Activated CD8-positive, alpha-beta memory T cell treated with anti-CD3 and anti-CD28 coated beads, Interleukin-2, amount 50 U/mL, for 1 hour (primary cell): ENCODE measurements around the gene ARMC2.
"Not testable (repeated sequence)": the region's sequence is repeated elsewhere in the genome, so short reads cannot be mapped to it uniquely, and the experiment has no call there.

Source experiments
- DNase-seq: peaks from one replicate; pipeline ENCODE4 v3.0.0-alpha.2; 2020; ENCODE audit errors: extremely low read depth

ARMC2 gene, protein sequence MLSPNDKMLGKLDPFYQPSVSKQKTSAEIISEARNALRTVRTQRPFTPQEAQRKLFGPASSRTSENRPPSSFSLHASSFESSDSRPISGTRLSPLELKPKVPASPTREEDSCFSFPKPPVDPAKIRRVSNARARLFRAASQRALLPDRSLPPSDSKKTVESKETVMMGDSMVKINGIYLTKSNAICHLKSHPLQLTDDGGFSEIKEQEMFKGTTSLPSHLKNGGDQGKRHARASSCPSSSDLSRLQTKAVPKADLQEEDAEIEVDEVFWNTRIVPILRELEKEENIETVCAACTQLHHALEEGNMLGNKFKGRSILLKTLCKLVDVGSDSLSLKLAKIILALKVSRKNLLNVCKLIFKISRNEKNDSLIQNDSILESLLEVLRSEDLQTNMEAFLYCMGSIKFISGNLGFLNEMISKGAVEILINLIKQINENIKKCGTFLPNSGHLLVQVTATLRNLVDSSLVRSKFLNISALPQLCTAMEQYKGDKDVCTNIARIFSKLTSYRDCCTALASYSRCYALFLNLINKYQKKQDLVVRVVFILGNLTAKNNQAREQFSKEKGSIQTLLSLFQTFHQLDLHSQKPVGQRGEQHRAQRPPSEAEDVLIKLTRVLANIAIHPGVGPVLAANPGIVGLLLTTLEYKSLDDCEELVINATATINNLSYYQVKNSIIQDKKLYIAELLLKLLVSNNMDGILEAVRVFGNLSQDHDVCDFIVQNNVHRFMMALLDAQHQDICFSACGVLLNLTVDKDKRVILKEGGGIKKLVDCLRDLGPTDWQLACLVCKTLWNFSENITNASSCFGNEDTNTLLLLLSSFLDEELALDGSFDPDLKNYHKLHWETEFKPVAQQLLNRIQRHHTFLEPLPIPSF

DNA sequence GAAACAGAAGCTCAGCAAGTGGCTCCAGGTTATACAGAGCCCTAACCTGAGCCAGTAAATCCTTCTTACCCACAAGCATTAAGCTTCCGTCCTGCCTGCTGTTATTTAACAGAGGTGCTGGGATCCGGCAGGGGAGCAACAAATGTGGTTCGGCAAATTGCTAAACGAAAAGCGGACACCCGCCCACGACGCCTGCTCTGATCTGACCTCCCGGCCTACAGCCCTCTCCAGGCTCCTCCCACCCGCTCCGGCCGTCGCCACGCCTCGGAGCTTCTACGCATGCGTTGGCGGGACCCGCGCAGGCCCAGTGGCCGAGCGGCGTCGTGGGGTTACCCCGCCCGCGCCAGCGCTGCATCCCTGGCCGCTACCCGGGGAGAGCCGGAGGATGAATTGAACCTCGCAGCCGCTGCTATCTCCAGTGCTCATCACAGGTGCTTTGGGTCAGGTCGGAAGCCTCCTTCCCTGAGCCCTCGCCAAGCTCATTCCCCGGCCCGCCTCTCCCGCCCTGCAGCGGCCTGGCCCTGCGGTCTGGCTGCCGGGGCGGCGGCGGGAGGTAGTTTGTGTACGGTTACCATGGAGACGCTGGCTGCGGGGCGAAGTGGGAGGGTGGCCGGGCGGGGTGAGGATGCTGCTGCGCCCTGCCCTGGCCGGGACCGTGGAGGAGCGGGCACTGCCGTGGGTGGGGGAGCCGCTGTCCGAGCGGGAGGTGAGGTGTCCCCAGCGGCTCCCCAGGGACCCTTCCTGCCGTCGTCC, at the start of gene ARMC2:
ARMC2 (plus strand) TSS at position 307 of the 753 bp plus-strand sequence. CDS start 5,846 bp downstream, outside the sequence.
- DNase-seq = peak; percentile 72

DNA sequence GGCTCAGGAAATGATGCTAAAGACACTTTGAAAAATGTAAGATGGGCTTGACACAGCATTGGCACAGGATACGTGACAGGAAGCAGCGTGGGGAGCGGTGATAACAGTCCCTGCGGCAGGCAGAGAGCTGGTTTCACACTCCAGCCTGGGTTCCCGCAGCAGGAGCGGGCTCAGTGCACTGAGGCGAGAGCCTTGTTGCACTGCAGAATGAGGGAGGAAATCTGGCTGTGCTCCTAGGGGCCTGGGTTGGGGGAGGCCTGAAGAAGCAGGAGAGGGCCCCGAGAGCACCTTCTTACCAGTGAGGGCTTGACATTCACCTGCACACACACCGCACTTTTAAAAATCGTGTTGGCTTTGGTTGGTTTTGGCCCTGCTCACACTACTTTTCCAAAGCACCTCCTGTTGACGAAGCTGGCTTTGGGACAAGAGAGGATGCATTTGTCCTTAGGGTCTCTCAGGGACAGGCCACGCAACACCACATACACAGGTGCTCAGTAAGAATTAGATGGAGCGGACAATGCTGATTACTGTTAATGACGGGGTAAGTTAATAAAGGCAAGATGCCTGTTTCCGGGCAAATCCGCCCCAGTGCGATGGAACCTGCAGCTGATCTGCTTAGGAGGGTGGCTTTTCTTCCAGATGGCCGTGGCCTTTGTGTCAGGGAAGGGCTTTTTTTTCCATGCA, 49.4 kb upstream of the ARMC2 start:
- DNase-seq = no peak

DNA sequence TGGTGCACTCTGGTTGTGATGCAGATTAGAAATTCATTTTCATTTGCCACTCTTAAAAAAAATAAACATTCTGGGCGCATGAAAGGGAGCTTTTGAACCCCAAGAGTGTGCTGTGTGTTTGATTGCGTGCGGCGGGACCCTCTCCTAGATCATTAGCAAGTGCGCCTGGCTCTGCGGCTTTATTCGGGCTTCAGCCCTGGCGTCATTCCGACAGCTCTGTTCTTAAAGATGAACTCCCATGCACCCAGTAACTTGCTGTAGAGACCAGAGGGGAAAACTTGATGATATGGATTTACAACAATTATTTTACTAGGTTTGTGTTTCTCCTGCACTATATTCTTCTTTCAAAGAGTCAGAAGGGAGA, 48.9 kb upstream of the ARMC2 start:
- DNase-seq = no peak

DNA sequence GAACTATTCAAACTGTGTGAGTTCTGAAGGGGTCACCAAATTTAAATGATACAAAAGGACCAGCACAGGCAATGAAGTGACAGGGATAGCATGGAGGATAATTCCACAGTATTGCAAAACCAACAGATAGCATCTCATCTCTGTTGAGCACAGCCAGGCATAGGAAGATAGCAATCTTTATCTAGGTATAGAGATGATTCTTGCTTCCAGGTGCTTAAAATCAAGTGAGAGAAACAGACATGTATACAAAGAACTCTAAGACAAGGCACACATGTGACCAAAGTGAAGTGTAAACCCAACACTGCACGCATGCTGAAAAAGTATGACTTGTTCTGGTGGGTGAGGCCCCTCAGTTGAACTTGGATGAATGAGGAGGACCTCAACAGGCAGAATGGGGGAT, 48.4 kb upstream of the ARMC2 start:
- no peak for DNase-seq

DNA sequence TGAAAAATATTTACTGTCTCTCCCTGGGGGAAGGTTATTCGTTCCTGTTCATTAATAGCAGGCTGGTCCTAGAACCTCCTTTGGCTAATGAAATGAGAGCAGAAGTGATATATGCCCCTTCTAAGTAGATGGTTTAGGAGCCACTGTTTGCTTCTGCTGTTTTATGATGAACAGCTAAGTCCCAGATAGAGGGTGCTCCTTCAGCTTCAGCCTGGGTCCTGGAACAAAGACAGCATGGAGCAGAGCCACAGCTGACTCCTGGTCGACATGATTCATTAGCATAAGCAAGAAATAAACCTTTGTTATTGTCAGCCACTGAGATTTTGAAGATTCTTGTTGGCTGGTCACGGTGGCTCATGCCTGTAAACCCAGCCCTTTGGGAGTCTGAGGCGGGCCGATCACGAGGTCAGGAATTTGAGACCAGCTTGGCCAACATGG, 47.8 kb upstream of the ARMC2 start:
- DNase-seq = no peak

DNA sequence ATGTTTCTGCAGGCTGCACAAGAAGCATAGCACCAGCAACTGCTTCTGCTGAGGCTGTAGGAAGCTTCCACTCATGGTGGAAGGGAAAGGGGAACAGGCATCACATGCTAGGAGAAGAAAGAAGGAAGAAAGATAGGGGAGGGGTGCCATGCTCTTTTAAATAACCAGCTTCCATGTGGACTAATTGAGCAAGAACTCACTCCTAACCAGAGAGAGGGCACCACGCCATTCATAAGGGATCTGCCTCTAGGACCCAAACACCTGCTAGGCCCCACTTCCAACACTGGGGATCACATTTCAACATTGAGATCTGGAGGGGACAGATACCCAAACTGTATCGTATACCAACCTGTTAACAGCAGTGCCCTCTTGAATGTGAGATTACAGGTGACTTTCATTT, 46.9 kb upstream of the ARMC2 start:
- DNase-seq = no peak

DNA sequence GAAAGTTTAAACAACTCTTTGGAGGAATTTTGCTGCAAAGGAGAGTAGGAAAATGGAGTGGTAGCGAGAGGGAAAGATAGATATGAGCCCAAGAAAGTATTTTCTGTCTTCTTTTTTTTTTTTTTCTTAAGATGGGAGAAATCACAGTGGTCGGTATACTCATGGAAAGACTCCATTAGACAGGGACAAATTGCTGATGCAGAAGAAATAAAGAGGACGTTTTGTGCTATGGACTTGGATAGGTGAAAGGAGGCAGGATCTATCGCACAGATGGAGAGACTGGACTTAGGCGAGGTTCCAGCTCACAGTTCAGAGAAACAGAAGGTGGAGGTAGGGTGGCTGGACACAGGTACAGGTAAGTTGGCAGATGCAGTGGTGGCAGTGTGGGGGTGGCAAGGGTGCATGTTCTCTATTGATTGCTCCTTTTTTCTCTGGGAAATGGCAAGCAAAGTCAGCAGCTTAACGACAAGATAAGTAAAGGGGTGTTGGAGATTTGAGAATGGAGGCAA, 44.2 kb upstream of the ARMC2 start:
- no peak for DNase-seq

DNA sequence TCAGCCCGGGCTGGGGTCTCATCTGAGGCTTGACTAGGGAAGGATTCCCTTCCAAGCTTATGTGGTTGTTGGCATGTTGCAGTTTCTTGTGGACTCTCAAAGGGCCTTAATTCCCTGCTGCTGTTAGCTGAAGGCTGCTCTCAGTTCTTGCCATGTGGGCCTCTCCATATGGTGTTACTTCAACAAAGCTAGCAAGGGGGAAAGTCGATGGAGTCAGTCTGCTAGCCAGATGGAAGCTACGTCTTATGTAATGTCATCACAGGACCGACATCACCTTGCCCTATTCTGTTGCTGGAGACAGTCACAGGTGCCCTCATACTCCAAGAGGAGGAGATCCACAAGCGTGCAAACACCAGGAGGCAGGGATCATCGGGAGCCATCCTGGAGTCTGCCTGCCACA, 43.3 kb upstream of the ARMC2 start:
- no peak for DNase-seq

DNA sequence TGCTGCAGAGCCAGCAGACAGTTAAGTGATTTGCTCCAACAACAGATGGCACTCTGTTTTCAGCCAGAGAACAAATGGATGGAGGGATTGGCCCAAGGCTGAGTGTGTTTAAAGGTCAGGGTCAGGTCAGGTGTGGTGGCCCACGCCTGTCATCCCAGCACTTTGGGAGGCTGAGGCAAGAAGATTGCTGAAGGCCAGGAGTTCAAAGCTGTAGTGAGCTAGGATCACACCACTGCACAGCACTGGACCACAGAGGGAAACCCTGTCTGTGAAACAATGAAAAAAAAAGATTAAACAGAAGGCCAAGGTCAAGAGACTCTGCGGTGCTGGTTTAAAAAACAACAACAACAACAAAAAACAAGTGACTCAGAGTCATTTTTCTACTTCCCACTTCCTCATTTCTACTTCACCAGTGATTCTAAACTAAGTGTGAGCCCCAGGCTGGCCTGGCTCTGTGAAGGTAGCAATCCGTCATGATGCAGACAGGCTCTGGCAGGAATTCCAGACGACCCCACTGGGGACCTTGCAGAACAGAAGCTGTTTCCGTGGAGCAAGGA, 42.5 kb upstream of the ARMC2 start:
- no peak for DNase-seq

DNA sequence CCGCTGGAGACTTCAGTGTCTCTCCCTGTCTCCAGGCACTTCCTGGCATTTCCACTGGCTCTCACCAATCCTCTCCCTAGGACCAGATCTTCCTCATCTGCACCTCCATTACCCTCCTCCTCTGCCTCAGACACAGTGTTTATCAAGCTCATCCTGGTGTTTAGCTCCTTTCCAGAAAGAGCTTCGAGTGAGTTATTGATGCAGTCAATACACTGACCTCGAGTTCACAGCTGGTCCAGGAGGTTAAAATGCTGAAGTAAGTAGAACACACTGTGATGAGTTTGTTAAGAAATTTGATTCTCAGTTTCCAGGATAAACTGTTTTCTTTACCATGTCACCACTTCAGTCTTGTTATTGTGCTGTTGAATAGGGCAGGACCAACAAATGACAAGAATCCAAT, 42.1 kb upstream of the ARMC2 start:
- no peak for DNase-seq

DNA sequence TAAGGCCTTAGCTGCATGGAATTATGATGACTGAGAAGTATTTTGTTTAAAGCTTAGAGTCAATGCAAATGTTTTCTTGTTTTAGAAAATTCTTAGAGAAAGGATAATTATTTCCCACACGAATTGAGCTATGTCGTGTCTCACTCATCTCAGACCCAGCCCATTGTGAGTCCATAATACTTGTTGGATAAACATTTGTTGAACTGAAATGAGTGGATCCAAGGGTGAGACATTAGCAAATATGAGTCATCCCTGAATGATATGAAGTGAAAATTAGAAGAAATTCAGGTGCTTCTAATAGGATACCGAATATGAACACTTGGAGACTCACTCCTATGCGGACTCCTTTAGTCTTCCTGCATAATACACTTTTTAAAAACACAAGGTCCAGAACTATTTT, 41.6 kb upstream of the ARMC2 start:
- no peak for DNase-seq

DNA sequence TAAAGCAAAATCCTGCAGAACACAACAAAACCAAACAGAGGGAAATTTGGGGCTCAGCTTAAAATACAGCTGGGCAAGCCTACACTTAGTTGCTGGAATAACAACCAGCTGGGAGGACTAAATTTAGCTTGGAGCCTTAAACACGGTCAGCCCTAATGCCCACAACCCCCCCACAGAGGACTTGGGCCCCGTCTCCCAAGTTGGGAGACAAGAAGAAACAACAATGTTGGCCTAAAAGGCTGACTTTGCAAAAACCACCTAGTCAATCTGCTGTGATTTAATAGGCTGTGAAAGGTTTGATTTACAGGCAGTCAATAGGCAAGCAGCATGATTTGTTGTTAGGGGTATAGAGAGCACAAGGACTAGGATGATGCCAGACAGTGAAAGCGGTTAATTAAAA, 40.3 kb upstream of the ARMC2 start:
- no peak for DNase-seq

DNA sequence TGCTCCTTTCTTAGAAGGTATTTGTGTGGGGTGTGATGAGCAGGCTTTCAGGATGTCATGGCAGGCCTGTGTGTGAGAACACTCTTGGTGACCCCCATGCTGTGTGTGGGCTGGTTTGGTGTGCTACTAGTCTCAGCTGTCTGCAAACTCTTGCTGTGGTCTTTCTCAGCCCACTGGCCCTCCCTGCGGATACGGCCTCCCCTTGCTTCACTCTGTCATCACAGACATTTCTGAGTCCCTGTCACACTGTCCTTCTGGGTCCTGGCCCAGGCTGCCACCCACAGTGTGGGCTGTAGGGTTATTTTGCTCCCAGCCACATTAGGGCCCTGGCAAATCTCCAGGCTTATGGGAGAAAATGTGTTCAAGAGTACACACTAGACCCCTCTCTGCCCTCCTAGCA, 39.0 kb upstream of the ARMC2 start:
- DNase-seq = no peak

DNA sequence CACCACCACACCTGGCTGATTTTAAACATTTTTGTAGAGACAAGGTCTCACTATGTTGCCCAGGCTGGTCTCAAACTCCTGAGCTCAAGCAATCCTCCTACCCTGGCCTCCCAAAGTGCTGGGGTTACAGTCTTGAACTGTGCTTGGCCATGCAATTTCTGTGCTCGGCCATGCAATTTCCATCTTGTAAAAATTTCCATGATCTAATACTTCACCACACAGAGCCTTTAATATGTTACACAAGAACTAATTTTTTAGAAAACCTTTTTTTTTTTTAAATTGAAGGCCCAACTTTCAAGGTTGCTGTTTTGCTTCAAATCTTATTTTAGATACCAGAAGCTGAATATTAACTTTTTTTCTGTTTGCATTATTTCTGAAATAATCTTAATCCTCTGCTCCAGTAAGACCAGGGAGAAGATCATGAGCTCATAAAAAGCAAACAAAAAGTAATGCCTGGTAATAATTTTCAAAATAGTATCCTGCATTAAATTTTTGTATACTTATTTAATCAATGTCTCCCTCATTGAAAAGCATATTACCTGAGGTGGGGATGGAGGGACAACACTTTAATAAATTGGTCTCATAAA, 38.1 kb upstream of the ARMC2 start:
- DNase-seq = no peak

DNA sequence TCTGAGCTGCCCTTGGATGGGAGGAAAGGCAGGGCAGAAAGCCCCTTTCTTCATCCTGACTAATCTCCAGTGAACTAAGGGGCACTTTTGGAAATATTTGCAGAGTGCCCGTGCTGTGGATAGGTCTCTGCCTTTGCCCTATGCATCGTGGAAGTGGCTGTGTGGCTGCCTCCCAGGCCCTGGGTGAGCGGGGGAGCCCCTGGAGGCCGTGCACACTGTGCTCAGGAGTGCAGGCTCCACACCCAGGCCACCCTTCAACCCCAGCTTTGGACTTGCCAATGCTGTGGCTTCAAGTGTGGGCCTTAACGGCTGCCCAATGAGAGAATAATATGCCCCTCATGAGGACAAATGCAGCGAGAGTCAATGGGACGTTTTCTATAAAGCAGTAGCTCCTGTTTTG, 36.7 kb upstream of the ARMC2 start:
- DNase-seq = no peak

DNA sequence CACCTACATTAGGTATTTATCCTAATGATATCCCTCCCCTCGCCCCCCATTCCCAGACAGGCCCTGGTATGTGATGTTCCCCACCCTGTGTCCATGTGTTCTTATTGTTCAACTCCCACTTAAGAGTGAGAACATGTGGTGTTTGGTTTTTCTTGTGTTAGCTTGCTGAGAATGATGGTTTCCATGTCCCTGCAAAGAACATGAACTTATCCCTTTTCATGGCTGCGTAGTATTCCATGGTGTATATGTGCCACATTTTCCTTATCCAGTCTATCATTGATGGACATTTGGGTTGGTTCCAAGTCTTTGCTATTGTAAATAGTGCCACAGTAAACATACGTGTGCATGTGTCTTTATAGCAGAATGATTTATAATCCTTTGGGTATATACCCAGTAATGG, 35.0 kb upstream of the ARMC2 start:
- DNase-seq = not testable (repeated sequence)

DNA sequence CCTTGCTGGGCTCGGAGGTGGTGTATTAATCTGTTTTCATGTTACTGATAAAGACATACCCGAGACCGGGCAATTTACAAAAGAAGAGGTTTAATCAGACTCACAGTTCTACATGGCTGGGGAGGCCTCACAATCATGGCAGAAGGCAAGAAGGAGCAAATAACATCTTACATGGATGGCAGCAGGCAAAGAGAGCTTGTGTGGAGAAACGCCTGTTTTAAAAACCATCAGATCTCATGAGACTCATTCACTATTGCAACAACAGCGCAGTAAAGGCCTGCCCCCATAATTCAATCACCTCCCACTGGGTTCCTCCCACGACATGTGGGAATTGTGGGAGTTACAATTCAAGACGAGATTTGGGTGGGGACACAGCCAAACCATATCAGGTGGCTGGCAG, 30.9 kb upstream of the ARMC2 start:
- not testable (repeated sequence) for DNase-seq

DNA sequence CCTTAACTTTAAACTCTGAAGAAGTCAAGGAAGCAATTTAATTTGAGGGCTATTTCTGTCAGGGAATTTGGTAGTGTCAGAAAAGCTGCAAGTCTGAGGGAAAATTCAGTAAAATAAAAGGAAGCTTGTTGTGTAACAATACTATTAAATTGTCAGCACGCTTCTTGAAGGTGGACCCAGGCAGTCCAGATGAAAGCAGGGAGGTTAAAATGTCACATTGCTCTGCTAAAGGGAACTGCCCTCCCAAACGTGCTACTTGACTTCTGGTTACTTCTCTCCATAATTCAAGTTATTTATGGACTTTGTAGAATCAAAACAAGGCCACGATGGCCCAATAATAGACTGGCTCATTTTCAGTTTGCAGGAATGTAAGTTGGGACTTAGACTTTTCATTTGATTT, 28.2 kb upstream of the ARMC2 start:
- no peak for DNase-seq

DNA sequence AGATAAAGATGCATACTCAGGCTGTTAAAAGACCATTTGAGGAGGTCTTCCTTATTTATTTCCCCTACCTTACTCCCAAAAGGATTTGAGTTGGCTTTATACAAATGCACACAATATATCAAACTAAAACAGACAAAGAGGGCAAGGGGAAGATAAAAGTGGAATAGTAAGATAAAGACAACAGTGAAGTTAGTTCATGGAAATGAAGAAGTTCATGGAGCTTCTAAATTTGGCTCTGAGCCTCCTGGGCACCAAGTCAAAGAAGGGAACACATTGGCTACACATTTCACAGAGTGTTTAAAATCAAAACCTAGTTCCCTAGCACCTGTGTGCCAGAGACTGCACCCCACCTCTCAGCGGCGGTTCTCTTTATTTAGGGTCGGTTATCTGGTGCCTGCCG, 25.8 kb upstream of the ARMC2 start:
- DNase-seq = no peak

DNA sequence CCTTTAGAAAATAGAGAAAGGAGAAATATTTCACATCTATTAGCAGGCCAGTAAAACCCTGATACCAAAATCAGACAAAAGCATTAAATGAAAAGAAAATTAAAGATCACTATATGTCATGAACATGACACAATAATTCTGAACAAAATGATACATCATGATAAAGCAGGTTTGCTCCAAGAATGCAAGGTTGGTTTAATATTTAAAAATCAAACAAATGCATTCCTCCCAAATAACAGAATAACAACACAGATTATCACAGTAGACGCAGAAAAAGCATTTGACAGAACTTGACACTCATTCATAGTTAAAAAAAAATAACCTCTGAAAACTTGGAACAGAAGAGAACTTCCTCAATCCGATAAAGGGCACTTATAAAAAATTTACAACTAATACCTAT, 22.9 kb upstream of the ARMC2 start:
- no peak for DNase-seq

DNA sequence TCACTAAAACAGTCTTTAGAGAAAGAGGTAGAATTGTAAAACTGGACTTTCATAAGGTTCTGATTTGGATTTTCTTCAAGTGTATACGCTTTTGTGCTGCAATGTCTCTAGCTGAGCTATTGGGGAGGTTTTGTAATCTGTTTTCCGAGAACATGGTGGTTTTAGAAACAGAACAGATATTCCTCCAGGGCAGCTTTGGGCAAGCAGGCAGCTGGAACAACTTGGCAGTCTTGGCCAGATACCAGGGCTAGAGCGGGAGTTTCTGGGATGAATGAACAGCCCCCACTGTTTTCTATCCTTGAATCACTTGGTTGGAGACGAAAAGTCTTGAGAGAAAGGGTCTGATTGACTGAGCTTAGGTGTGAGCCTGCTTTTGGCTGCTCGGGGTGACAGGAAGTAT, 17.1 kb upstream of the ARMC2 start:
- DNase-seq = no peak
